Measurements from ENCODE around the gene TRAF1.

TRAF1 gene

GRCh38 chr9:120949290-120949689 is 22.7 kb upstream of the TRAF1 start:
- Histone ChIP-seq H2AFZ (ENCODE audit: low read length) (no peak overlapping the region), H3K27ac (ENCODE audit: low read depth, low read length, poor library complexity, severe bottlenecking) (no peak overlapping the region), H3K9ac (ENCODE audit: low read length) (no peak overlapping the region), H3K79me2 (ENCODE audit: insufficient read depth, low read length) (no peaks in the 10 kb centered on the region), H3K4me3 (ENCODE audit: low read depth, low read length, poor library complexity, severe bottlenecking) (no peak overlapping the region), H3K4me2 (ENCODE audit: low read length) (no peak overlapping the region), H3K9me3 (ENCODE audit: low read length) (no peaks in the 10 kb centered on the region), H3K36me3 (ENCODE audit: insufficient read depth, low read length) (no peaks in the 10 kb centered on the region; the same call in 1 of the 2 replicates), H3K9me2 (ENCODE audit: low read depth, low read length) (no peaks in the 10 kb centered on the region), H3F3A (ENCODE audit: insufficient read depth, low read length) (no peaks in the 10 kb centered on the region), H3K27me3 (ENCODE audit: insufficient read depth, low read length) (no peaks in the 10 kb centered on the region), H3K4me1 (ENCODE audit: insufficient read depth, low read length, severe bottlenecking) (peaks cover 9% of the 10 kb centered on the region), H4K20me1 (ENCODE audit: insufficient read depth, low read length) (no peaks in the 10 kb centered on the region)
- TF ChIP-seq CTCF (IDR thresholded peaks at IDR 0.05; ENCODE audit: low read length): no peak
- TF ChIP-seq EZH2 (IDR thresholded peaks at IDR 0.05; ENCODE audit: borderline replicate concordance, low read length): no peak

- H3K9me2 ChIP-seq (ENCODE audit: low read depth, low read length): no peaks in the 10 kb centered on the region
- H3K4me1 ChIP-seq (ENCODE audit: insufficient read depth, low read length, severe bottlenecking): peaks cover 14% of the 10 kb centered on the region
Measured at GRCh38 chr9:120948824-120949223, 22.2 kb upstream of the TRAF1 start.

GRCh38 chr9:120947222-120947621 is 20.6 kb upstream of the TRAF1 start:
- H3K36me3 ChIP-seq (ENCODE audit: insufficient read depth, low read length): no peaks in the 10 kb centered on the region; the same call in 1 of the 2 replicates
- H3K4me1 ChIP-seq (ENCODE audit: insufficient read depth, low read length, severe bottlenecking): peaks cover 14% of the 10 kb centered on the region
- H3F3A ChIP-seq (ENCODE audit: insufficient read depth, low read length): no peaks in the 10 kb centered on the region
- H3K27ac ChIP-seq (ENCODE audit: low read depth, low read length, poor library complexity, severe bottlenecking): no peak overlapping the region
- no peak overlapping the region for H3K4me2 ChIP-seq (ENCODE audit: low read length)
- no peaks in the 10 kb centered on the region for H4K20me1 ChIP-seq (ENCODE audit: insufficient read depth, low read length)
- H3K9ac ChIP-seq (ENCODE audit: low read length): no peak overlapping the region
- no peaks in the 10 kb centered on the region for H3K9me3 ChIP-seq (ENCODE audit: low read length)
- no peak overlapping the region for H2AFZ ChIP-seq (ENCODE audit: low read length)
- no peaks in the 10 kb centered on the region for H3K27me3 ChIP-seq (ENCODE audit: insufficient read depth, low read length)
- H3K79me2 ChIP-seq (ENCODE audit: insufficient read depth, low read length): no peaks in the 10 kb centered on the region
- no peak for TF ChIP-seq EZH2 (IDR thresholded peaks at IDR 0.05; ENCODE audit: borderline replicate concordance, low read length)
- TF ChIP-seq CTCF (IDR thresholded peaks at IDR 0.05; ENCODE audit: low read length): no peak
- H3K4me3 ChIP-seq (ENCODE audit: low read depth, low read length, poor library complexity, severe bottlenecking): no peak overlapping the region
- no peaks in the 10 kb centered on the region for H3K9me2 ChIP-seq (ENCODE audit: low read depth, low read length)

More at GRCh38 chr9:120948824-120949223, 22.2 kb upstream of the TRAF1 start:
- H4K20me1 ChIP-seq (ENCODE audit: insufficient read depth, low read length): no peaks in the 10 kb centered on the region
- H3K4me2 ChIP-seq (ENCODE audit: low read length): no peak overlapping the region
- no peak overlapping the region for H3K9ac ChIP-seq (ENCODE audit: low read length)
- H3K79me2 ChIP-seq (ENCODE audit: insufficient read depth, low read length): no peaks in the 10 kb centered on the region
- H3K27me3 ChIP-seq (ENCODE audit: insufficient read depth, low read length): no peaks in the 10 kb centered on the region
- no peak overlapping the region for H2AFZ ChIP-seq (ENCODE audit: low read length)
- H3F3A ChIP-seq (ENCODE audit: insufficient read depth, low read length): no peaks in the 10 kb centered on the region
- TF ChIP-seq CTCF (IDR thresholded peaks at IDR 0.05; ENCODE audit: low read length): no peak
- TF ChIP-seq EZH2 (IDR thresholded peaks at IDR 0.05; ENCODE audit: borderline replicate concordance, low read length): no peak
- no peak overlapping the region for H3K4me3 ChIP-seq (ENCODE audit: low read depth, low read length, poor library complexity, severe bottlenecking)
- no peaks in the 10 kb centered on the region for H3K9me3 ChIP-seq (ENCODE audit: low read length)
- H3K27ac ChIP-seq (ENCODE audit: low read depth, low read length, poor library complexity, severe bottlenecking): no peak overlapping the region
- no peaks in the 10 kb centered on the region; the same call in 1 of the 2 replicates for H3K36me3 ChIP-seq (ENCODE audit: insufficient read depth, low read length)

All from OCI-LY1 (cell line).